CD1c-positive myeloid dendritic cell (primary cell): ENCODE results near the gene LPCAT1.
"Not testable (repeated sequence)": the region's sequence is repeated elsewhere in the genome, so short reads cannot be mapped to it uniquely, and the experiment has no call there.

Experiments used
- DNase-seq: peaks from one replicate; pipeline ENCODE4 v3.0.0-alpha.2; 2016; ENCODE audit errors: extremely low spot score

Gene LPCAT1

DNA sequence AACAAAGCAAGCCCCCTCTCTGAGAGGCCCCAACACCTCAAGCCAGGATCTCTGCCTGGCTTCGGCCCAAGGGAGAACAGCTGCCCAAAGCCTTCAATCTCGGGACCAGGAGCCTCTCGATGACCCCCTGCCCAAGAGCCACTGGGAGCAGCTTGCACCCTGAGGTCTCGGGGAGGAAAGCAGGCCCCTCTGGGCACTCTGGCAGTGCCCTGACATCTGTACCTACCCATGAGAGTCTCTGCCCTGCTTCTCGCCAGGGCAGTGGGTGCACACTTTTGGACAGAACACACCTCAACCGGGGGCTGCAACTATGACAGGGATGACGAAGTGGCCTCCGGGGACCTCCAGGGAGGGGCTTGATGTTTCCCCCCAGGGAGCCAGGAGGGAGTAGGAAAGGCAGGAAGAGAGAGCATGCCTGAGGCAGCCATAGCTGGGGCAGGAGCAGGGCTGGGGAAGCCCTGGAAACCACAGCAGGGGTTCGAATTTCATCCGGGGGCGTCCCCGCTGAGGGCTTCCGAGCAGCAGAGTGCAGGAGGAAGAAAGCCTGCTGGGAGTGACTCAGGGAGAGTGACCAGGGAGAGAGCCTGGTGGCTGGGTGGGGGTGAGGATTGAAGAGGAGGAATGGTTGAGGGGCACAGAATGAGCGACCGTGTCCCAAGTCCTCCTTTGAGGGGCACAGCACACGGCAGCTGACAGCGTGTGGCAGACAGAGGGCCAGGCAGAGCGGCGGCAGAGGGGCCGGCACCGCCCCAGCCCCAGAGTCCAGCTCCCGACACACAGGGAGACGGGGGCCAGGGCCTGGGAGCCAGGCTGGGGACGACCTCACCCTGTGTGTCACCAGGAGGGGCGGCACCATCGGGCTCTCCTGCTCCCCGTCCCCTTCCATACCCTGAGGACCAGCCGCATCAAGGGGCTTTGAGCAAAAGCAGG lies 1.8 kb downstream of the LPCAT1 start:
- no peak for DNase-seq

DNA sequence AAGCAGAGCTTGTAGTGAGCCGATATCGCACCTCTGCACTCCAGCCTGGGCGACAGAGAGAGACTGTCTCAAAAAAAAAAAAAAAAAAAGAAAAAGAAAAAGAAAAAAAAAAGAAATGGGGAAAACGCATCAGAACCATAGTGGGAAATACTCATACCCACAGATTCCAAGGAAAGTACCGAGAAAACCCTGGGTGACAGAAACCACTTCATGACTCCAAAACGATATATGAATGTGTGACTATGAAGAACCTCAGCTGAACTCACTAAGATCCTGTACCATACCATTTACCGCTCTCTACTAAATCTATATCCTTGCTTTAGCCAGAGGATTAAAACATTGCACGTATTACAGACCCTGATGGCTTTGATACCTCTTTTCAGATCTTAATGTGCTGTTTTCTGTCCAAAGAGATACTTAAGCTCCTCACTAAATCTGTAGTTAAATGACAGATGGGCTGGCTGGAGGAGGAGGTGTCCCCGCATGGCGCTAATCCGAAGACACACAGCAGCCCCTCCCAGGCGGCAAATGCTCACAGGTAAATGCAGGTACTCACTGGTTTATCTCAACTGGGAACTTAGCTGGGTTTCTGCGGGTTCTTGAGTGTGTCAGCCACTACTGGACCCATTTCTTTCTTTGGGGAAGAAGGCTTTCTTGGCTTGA lies 2.8 kb downstream of the LPCAT1 start:
- no peak for DNase-seq

GRCh38 chr5:1519631-1520210 lies 4.0 kb downstream of the LPCAT1 start:
- no peak for DNase-seq

DNA sequence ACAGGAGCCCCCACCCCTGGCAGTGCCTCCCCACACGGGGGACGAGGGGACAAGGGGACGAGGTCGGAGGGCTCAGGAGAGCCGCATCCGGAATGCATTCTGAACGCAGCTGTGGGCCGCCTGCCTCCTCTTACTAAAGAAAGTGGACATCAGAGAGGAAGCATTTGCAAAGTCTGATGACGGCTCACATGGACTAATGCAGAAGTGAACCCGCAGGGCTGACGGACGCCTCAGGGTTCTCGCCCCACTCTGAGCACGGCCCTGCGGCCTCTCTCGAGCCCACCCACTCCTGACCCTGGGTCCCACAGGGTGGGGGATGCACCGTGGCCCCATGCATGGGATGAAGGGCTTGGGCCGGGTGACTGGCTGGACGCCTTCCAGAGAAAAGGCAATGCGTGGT lies 5.9 kb downstream of the LPCAT1 start:
- peak; percentile 54 for DNase-seq

- DNase-seq = peak; percentile 49
Observed at GRCh38 chr5:1516615-1517601, 6.9 kb downstream of the LPCAT1 start.

DNA sequence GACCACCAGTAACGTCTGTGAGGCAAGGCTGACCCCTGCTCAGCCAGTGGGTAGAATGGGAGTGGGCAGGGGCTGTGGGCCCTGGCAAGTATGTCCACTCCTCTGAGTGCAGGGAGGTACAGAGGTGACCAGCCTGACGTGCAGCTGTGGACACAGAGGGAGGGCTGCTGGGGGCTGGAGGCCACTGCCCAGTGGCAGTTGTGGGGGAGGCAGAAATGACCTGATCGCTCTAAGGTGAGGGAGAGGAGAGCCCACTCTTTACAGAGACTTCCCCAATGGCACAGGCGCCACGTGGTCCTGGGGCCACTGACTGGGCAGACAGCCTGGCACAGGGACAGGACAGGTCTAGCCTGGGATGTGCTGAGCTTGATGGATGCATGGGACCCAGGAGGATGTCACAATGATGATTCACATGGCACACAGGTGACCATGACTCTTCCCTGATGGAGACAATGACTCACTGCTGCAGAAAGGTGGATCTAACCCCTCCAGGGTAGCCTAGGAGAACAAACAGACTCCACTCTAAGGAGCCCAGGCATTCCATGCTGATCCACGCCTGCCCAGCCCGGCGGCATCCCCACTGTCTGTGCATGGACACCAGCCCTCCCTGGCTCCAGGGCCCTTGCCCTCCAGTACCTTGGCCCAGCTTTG lies 7.7 kb downstream of the LPCAT1 start:
- DNase-seq = peak; percentile 37

DNA sequence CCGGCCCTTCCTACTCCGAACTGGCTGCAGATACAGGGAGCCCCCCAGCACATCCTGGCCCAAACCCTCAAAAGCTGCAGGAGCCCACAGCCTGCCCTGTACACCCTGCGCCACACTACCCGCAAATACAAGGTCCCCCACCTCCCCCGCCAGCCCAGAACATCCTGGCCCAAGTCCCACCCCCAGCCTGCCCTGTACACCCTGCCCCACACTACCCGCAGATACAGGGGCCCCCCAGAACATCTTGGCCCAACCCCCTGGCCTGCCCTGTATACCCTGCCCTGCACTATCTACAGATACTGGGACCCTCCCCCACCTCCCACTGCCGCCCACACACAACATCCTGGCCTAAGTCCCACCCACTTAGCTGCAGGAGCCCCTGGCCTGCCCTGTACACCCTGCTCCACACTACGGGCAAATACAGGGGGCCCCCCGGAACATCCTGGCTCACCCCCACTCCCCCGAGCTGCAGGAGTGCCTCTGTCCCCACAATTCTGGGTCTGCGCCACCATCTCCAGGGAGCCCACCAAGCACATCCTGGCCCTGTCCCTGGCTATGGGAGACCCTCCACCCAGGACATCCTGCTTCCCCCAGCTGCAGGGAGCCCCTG lies 8.3 kb downstream of the LPCAT1 start:
- DNase-seq = no peak

- not testable (repeated sequence) for DNase-seq
Observed at GRCh38 chr5:1514819-1515310, 8.9 kb downstream of the LPCAT1 start.

DNA sequence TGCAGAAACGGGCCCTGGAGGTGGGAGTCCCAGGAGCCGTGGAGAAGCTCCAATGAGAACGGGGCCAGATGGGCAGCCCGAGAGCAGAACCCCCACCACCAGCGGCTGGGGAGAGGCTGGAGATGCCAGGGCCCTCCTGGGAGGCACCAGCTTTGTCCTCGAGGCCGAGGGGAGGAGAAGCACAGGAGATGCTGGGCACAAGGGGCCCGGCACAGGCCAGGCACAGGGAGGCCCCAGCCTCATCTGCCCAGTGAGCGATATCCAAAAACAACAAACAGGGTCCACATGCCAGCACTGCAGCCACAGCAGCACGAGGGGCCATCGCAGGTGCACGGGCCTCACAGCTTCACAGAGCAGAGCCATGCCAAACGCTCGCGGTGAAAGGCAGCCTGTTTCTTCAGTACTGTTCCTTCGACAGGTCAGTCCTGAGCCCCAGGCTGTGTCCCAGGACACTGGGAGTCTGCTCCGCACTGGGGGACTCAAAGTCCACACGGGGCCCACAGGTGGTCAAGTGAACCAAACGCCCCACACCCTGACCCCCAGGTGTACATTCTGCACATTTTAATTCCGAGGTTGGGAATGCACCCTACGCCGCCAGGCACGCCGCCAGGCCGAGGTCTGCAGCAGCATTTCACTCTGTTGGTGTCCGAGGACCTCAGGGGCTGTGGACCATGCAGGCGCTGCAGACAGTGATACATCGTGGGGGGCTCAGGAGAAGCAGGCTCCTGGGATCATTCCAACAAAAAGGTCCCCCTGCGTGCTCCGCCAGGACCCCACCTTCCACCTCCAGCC lies 9.5 kb downstream of the LPCAT1 start:
- no peak for DNase-seq

DNA sequence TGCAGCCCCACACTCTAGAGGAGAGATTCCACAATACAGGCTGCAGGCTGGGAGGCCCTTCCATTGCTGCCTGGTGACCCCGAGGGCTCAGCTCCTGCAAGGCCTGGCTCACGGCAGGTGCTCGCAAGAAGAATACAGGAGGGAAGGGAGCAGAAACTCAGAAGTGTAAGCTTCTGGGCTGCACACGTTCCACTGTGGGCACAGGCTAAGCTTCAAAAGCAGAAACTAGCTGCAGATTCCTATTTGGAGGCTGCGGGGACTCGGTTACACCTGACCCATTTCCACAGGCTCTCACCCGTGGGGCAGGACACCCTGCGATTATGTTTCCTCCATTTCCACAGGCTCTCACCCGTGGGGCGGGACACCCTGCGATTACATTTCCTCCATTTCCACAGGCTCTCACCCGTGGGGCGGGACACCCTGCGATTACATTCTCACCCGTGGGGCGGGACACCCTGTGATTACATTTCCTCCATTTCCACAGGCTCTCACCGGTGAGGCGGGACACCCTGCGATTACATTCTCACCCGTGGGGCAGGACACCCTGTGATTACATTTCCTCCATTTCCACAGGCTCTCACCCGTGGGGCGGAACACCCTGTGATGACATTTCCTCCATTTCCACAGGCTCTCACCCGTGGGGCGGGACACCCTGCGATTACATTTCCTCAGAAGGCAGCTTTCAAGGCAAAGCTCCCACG lies 10.3 kb downstream of the LPCAT1 start:
- no peak for DNase-seq

- DNase-seq = no peak
Observed at GRCh38 chr5:1512541-1513291, 11.0 kb downstream of the LPCAT1 start.

DNA sequence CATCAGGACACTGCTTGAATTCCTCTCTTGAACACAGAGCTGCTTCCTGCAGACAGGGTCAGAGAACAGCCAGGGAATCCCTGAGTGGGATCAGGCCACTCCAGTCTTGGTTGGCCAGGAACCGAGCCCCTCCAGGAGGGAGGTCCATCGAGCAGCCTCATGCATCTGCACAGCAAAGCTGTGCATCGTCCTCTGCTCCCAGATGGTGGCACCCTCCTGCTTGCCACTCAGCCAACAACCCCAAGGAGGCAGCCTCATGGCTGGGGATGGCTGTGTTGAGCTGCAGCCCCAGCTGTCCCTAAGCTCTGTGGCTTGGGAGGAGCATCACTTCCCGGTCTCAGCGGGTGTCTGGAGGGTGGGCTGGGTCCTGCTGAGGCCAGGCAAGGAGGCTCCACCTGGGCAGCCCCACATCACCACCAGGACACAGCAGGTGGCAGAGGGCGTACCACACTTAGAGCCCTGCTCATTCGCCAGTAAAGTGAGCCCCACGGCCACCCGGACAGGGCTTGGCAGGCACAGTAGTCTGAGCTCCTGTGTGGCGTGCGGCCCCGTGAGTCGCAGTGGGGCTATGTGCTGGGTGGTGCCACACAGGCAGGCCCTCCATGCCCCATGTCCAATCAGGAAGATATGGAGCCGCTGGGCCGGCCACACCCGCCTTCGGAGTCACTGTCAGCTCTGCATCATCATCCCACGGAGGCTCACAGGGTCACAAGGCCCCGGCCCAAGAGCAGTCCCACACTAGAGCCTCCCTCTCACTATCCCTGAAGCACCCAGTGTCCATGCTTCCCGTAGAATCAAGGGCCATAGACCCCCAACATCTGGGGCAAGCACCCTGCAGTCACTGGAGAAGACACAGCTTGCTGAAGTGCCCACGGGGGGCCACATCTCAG lies 11.9 kb downstream of the LPCAT1 start:
- no peak for DNase-seq

DNA sequence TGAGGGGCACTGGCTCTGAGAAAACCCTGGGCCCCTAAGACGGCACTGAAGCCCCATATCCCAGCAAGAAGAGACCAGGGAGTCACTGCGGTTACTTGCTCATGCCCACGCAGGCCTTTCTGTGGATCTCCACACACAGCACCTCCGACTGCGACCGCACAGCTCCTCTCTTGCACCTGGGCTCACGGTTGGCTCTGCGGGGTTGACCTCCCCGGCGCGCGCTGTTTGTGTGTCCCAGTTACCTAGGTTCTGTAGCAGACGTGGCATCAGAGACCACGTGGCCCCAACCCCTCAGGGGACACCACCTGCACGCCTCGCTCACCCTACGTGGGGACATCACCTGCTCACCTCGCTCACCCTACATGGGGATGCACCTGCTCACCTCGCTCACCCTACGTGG lies 12.7 kb downstream of the LPCAT1 start:
- no peak for DNase-seq

GRCh38 chr5:1510631-1511030 lies 13.1 kb downstream of the LPCAT1 start:
- no peak for DNase-seq

DNA sequence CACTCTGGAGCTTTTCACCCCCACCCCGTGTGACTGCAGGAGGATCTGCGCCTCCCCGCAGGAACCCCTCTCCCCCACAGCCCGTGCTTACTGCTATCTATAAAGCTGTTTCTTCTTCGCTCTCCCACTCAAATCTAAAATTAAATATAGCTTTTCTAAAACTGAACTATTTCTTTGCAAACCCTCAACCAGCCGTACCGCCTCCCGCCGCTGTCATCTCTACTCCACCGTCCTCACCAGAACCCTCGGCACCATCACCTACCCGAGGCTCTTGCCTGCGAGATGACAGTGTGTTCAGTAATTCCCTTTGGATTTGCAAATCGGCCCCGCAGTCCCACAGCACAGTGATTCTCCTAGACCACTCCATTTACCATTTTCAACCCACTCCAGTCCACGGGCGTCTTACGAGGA lies 13.6 kb downstream of the LPCAT1 start:
- no peak for DNase-seq

DNA sequence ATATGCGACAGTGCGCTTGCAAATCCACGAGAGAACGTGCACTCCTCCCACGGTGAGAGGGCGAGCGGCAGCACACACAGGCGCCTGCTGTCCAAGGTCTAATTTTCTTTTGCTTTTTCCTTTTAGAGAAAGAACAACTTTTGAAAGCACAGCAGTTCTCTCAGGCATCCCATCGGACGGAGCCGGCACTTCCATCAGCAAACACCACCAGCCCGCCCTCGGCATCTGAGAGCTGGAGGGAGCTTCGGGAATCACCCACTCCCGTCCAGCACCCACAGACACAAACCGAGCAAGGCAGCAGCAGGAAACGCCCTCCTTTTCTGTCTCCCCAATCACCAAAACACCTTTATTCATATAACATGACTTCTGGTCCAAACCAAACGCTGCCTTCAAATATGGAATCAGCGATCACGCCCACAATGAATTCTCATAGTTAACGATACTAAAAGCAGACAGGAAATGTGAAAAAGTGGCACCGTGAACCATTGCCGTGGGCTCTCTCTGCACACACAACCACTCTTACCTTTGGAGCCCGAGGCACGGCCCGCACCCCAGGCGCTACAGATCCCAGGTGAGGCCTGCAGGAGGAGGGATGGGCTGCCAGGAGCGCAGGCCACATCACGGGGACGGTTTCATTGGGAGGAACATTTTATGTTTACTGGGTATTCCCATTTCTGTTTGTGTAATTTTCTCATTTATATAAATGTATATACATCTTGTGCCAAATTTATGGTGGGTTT lies 14.2 kb downstream of the LPCAT1 start:
- DNase-seq = no peak
